MM.1S (cell line): ENCODE measurements around the gene SCN10A.

Experiments
- EZH2 ChIP-seq: fragments of 300-600 bp; sonication (generic); optimal IDR thresholded peaks from 2 replicates; pipeline ENCODE3; 2017; ENCODE audit warnings: low read depth, mild to moderate bottlenecking, antibody characterized with exemption, low read length, mixed read lengths
- EZH2phosphoT487 ChIP-seq: fragments of 300-600 bp; sonication (generic); IDR thresholded peaks from 2 replicates; pipeline ENCODE4 v1.6.1; 2018; ENCODE audit warnings: antibody characterized with exemption, low read length
- TF ChIP-seq, protein P1 (sequence below): fragments of 300-600 bp; sonication (generic); IDR thresholded peaks from 2 replicates; pipeline ENCODE4 v1.5.1; 2016; ENCODE audit warnings: antibody characterized with exemption, low read length, mixed read lengths

DNA sequence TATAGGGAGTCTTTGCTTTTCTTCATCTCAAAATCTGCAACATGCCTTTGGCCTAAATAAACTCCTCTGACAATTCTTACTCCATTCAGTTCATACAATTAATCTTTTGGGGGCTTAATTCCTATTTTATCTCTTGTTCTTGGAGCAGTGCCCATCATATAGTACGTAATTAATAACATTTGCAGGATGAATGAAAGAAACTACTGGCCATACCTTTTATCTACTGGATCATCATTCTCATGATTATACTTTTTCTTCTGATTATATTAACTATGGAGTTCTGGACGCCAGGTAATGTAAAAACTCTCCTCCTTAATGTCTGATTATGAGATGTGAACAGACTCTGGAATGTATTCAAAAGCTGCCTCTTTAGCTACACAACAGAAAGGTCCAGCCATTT lies 120.0 kb downstream of the SCN10A start:
- TF ChIP-seq, protein P1, sequence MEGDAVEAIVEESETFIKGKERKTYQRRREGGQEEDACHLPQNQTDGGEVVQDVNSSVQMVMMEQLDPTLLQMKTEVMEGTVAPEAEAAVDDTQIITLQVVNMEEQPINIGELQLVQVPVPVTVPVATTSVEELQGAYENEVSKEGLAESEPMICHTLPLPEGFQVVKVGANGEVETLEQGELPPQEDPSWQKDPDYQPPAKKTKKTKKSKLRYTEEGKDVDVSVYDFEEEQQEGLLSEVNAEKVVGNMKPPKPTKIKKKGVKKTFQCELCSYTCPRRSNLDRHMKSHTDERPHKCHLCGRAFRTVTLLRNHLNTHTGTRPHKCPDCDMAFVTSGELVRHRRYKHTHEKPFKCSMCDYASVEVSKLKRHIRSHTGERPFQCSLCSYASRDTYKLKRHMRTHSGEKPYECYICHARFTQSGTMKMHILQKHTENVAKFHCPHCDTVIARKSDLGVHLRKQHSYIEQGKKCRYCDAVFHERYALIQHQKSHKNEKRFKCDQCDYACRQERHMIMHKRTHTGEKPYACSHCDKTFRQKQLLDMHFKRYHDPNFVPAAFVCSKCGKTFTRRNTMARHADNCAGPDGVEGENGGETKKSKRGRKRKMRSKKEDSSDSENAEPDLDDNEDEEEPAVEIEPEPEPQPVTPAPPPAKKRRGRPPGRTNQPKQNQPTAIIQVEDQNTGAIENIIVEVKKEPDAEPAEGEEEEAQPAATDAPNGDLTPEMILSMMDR = no peak
- no peak for TF ChIP-seq EZH2phosphoT487
- no peak for TF ChIP-seq EZH2
